Measurements from ENCODE around the gene ABHD5.
"Not testable (repeated sequence)": the region's sequence is repeated elsewhere in the genome, so short reads cannot be mapped to it uniquely, and the experiment has no call there.

Gene ABHD5

GRCh38 chr3:43690400-43691119 is at the start of gene ABHD5:
ABHD5 (plus strand) TSS chr3:43690938; CDS start chr3:43690993, 55 bp downstream.
- peak; percentile 91 for DNase-seq

GRCh38 chr3:43641306-43642114 is 49.2 kb upstream of the ABHD5 start:
- no peak for DNase-seq

GRCh38 chr3:43644443-43644842 is 46.3 kb upstream of the ABHD5 start:
- DNase-seq = no peak

- DNase-seq = no peak
Observed at GRCh38 chr3:43647331-43648166, 43.2 kb upstream of the ABHD5 start.

- no peak for DNase-seq
Observed at GRCh38 chr3:43648957-43649356, 41.8 kb upstream of the ABHD5 start.

- DNase-seq = no peak
Observed at GRCh38 chr3:43649365-43649968, 41.3 kb upstream of the ABHD5 start.

GRCh38 chr3:43650345-43650744 is 40.4 kb upstream of the ABHD5 start:
- DNase-seq = no peak

GRCh38 chr3:43656390-43656789 is 34.3 kb upstream of the ABHD5 start:
- DNase-seq = not testable (repeated sequence)

- DNase-seq = no peak
Observed at GRCh38 chr3:43659250-43659880, 31.4 kb upstream of the ABHD5 start.

- not testable (repeated sequence) for DNase-seq
Observed at GRCh38 chr3:43661376-43661775, 29.4 kb upstream of the ABHD5 start.

- DNase-seq = not testable (repeated sequence)
Observed at GRCh38 chr3:43665011-43665410, 25.7 kb upstream of the ABHD5 start.

GRCh38 chr3:43670635-43671522 is 19.9 kb upstream of the ABHD5 start:
- no peak for DNase-seq

- DNase-seq = no peak
Observed at GRCh38 chr3:43674345-43675085, 16.2 kb upstream of the ABHD5 start.

- DNase-seq = no peak
Observed at GRCh38 chr3:43675593-43675992, 15.1 kb upstream of the ABHD5 start.

- DNase-seq = no peak
Observed at GRCh38 chr3:43676441-43676840, 14.3 kb upstream of the ABHD5 start.

- not testable (repeated sequence) for DNase-seq
Observed at GRCh38 chr3:43678375-43678774, 12.4 kb upstream of the ABHD5 start.

- not testable (repeated sequence) for DNase-seq
Observed at GRCh38 chr3:43678887-43679449, 11.8 kb upstream of the ABHD5 start.

GRCh38 chr3:43680857-43681256 is 9.9 kb upstream of the ABHD5 start:
- DNase-seq = not testable (repeated sequence)

- DNase-seq = no peak
Observed at GRCh38 chr3:43684944-43685343, 5.8 kb upstream of the ABHD5 start.

- DNase-seq = no peak
Observed at GRCh38 chr3:43685921-43686320, 4.8 kb upstream of the ABHD5 start.
